ENCODE measurements around the gene NR6A1. TPM values are rescaled to one million over a fixed set of nuclear protein-coding genes. Genes with fewer than 3 reads are reported as not detected.

NR6A1 gene
- total RNA-seq, 1 experiment from 2014 or later, result 0.91 TPM

GRCh38 chr9:124780060-124780756 is 9.1 kb upstream of the NR6A1 start:
- CTCF ChIA-PET, result interaction anchor here (0.6 to 13.3 kb wide), 9 partner anchors 10 to 1453 kb away, joined by 3 to 927 read pairs (median 5); partner anchors contain the start of genes ARPC5L, RPL35 and WDR38
- no peak for DNase-seq (ENCODE audit: unreplicated experiment)
- Mint-ChIP-seq H3K36me3 (ENCODE audit: insufficient read depth, unreplicated experiment) (no peaks in the 10 kb centered on the region), H3K4me3 (ENCODE audit: unreplicated experiment) (no peak overlapping the region), H3K9me3 (ENCODE audit: unreplicated experiment) (no peaks in the 10 kb centered on the region), H3K27me3 (ENCODE audit: insufficient read depth, unreplicated experiment) (peaks cover 9% of the 10 kb centered on the region), H3K27ac (ENCODE audit: low read depth, unreplicated experiment) (peak overlapping the region; percentile 63), H3K4me1 (ENCODE audit: insufficient read depth, unreplicated experiment) (peaks cover 29% of the 10 kb centered on the region)
- no TSS peak for BruUV-seq (replicated peaks)
- TF ChIP-seq CTCF (IDR thresholded peaks at IDR 0.05; ENCODE audit: unreplicated experiment), result no peak
- intact Hi-C loops (cut with micrococcal nuclease), result no loop called here
- POLR2A ChIA-PET, result interaction anchor here (0.6 to 1.9 kb wide), 6 partner anchors 9 to 208 kb away, joined by 3 to 13 read pairs (median 4); partner anchors contain the start of gene NR6A1

GRCh38 chr9:124779368-124780059 is 8.4 kb upstream of the NR6A1 start:
- peaks cover 27% of the 10 kb centered on the region for H3K4me1 Mint-ChIP-seq (ENCODE audit: insufficient read depth, unreplicated experiment)
- CTCF ChIA-PET, result interaction anchor here (0.6 to 13.3 kb wide), 11 partner anchors 9 to 1453 kb away, joined by 3 to 927 read pairs (median 4); partner anchors contain the start of genes ARPC5L, NR6A1, RPL35 and WDR38
- H3K9me3 Mint-ChIP-seq (ENCODE audit: unreplicated experiment), result no peaks in the 10 kb centered on the region
- BruUV-seq (replicated peaks), result no TSS peak
- peak overlapping the region; percentile 63 for H3K27ac Mint-ChIP-seq (ENCODE audit: low read depth, unreplicated experiment)
- TF ChIP-seq CTCF (IDR thresholded peaks at IDR 0.05; ENCODE audit: unreplicated experiment), result no peak
- peak; percentile 78 for DNase-seq (ENCODE audit: unreplicated experiment)
- no peaks in the 10 kb centered on the region for H3K36me3 Mint-ChIP-seq (ENCODE audit: insufficient read depth, unreplicated experiment)
- H3K4me3 Mint-ChIP-seq (ENCODE audit: unreplicated experiment), result no peak overlapping the region
- peaks cover 9% of the 10 kb centered on the region for H3K27me3 Mint-ChIP-seq (ENCODE audit: insufficient read depth, unreplicated experiment)
- intact Hi-C loops (cut with micrococcal nuclease), result no loop called here
- POLR2A ChIA-PET, result interaction anchor here (0.6 to 1.9 kb wide), 7 partner anchors 8 to 207 kb away, joined by 3 to 13 read pairs (median 3); partner anchors contain the start of gene NR6A1

- H3K4me1 Mint-ChIP-seq (ENCODE audit: insufficient read depth, unreplicated experiment), result peaks cover 31% of the 10 kb centered on the region
- peaks cover 9% of the 10 kb centered on the region for H3K27me3 Mint-ChIP-seq (ENCODE audit: insufficient read depth, unreplicated experiment)
- TF ChIP-seq CTCF (IDR thresholded peaks at IDR 0.05; ENCODE audit: unreplicated experiment), result no peak
- DNase-seq (ENCODE audit: unreplicated experiment), result no peak
- no peak overlapping the region for H3K27ac Mint-ChIP-seq (ENCODE audit: low read depth, unreplicated experiment)
- BruUV-seq (replicated peaks), result no TSS peak
- H3K4me3 Mint-ChIP-seq (ENCODE audit: unreplicated experiment), result no peak overlapping the region
- ChIA-PET POLR2A (interaction anchor here (0.6 to 10.8 kb wide), 5 partner anchors 17 to 120 kb away, joined by 3 to 299 read pairs (median 3); partner anchors contain the start of genes ARPC5L, RPL35 and WDR38), CTCF (interaction anchor here (0.6 to 13.3 kb wide), 11 partner anchors 8 to 1763 kb away, joined by 3 to 927 read pairs (median 4); partner anchors contain the start of genes ARPC5L, NR6A1, RPL35 and WDR38)
- intact Hi-C loops (cut with micrococcal nuclease), result no loop called here
- no peaks in the 10 kb centered on the region for H3K9me3 Mint-ChIP-seq (ENCODE audit: unreplicated experiment)
- no peaks in the 10 kb centered on the region for H3K36me3 Mint-ChIP-seq (ENCODE audit: insufficient read depth, unreplicated experiment)
Measured at GRCh38 chr9:124778575-124779367, 7.7 kb upstream of the NR6A1 start.
